ENCODE measurements around the gene PRR12. TPM values are rescaled to one million over a fixed set of nuclear protein-coding genes. Genes with fewer than 3 reads are reported as not detected.
"Not testable (repeated sequence)": the region's sequence is repeated elsewhere in the genome, so short reads cannot be mapped to it uniquely, and the experiment has no call there.

The PRR12 gene
- total and polyA plus RNA-seq, 2 donors (not counting 1 experiment from before 2014, with no cell fraction given), result 8.4 to 70.7 TPM

GRCh38 chr19:49632576-49632975 lies 41.6 kb downstream of the PRR12 start:
- WGBS (ENCODE audit: insufficient coverage), result 100% methylated on average over 2 of the region's 5 CpGs
- CTCF ChIA-PET, result interaction anchor here (0.7 to 1.4 kb wide), 2 partner anchors 32 to 61 kb away, joined by 3 to 4 read pairs; no protein-coding TSS in a partner anchor
- no peak for DNase-seq
- H3K27me3 Mint-ChIP-seq, result no peaks in the 10 kb centered on the region
- no peaks in the 10 kb centered on the region for H3K79me2 ChIP-seq (ENCODE audit: control insufficient read depth, insufficient read depth, low read length)
- ATAC-seq (ENCODE audit: low read depth), result no peak
- POLR2A ChIA-PET, result no interaction called here
- H3K4me1 ChIP-seq (ENCODE audit: control insufficient read depth in 2 of 2, insufficient read depth in 2 of 2, low read length in 2 of 2), result no peaks in the 10 kb centered on the region
- no peaks in the 10 kb centered on the region for H3K4me1 Mint-ChIP-seq
- H3K36me3 ChIP-seq (replicated peaks in 1 of 2; ENCODE audit: control extremely low read depth in 1 of 2, control insufficient read depth in 1 of 2, extremely low read depth in 1 of 2, insufficient read depth in 2 of 2, low read length in 1 of 2), result no peaks in the 10 kb centered on the region
- no peak overlapping the region for H2AFZ ChIP-seq (ENCODE audit: insufficient read depth, low read depth, low read length, poor library complexity, severe bottlenecking)
- TF ChIP-seq CTCF (IDR thresholded peaks at IDR 0.05), result no peak
- TF ChIP-seq EZH2 (IDR thresholded peaks at IDR 0.05; ENCODE audit: borderline replicate concordance, insufficient read depth, low read depth, low read length, poor library complexity, severe bottlenecking), result no peak
- no peaks in the 10 kb centered on the region for H3K9me3 Mint-ChIP-seq (ENCODE audit: insufficient read depth)
- H3K27ac ChIP-seq (ENCODE audit: low read length in 2 of 2), result no peak overlapping the region
- H3K4me2 ChIP-seq (replicated peaks; ENCODE audit: low read depth, low read length, poor library complexity, severe bottlenecking), result no peak overlapping the region
- no peaks in the 10 kb centered on the region for H3K9me3 ChIP-seq (ENCODE audit: control extremely low read depth in 1 of 3, control insufficient read depth in 2 of 3, insufficient read depth in 1 of 3, low read length in 2 of 3)
- no peak overlapping the region for H3K4me3 ChIP-seq (ENCODE audit: control extremely low read depth in 1 of 5, extremely low read depth in 1 of 5, insufficient read depth in 1 of 5, low read depth in 2 of 5, low read length in 4 of 5)
- H3K9ac ChIP-seq (ENCODE audit: low read length), result no peak overlapping the region
- no peak overlapping the region for H3K4me3 Mint-ChIP-seq
- H3K27me3 ChIP-seq (replicated peaks in 1 of 4; ENCODE audit: control extremely low read depth in 1 of 4, control insufficient read depth in 3 of 4, insufficient read depth in 4 of 4, low read length in 3 of 4), result no peaks in the 10 kb centered on the region
- no peak overlapping the region for H3K27ac Mint-ChIP-seq
- intact Hi-C loops (cut with micrococcal nuclease), result no loop called here
- no peaks in the 10 kb centered on the region for H4K20me1 ChIP-seq (ENCODE audit: control insufficient read depth, insufficient read depth, low read length, poor library complexity, severe bottlenecking)

GRCh38 chr19:49633273-49633672 lies 42.3 kb downstream of the PRR12 start:
- ATAC-seq (ENCODE audit: low read depth); H3K36me3 ChIP-seq (replicated peaks in 1 of 2; ENCODE audit: control extremely low read depth in 1 of 2, control insufficient read depth in 1 of 2, extremely low read depth in 1 of 2, insufficient read depth in 2 of 2, low read length in 1 of 2); H3K4me3 Mint-ChIP-seq; H3K9me3 Mint-ChIP-seq (ENCODE audit: insufficient read depth); H3K9ac ChIP-seq (ENCODE audit: low read length); H3K4me1 ChIP-seq (ENCODE audit: control insufficient read depth in 2 of 2, insufficient read depth in 2 of 2, low read length in 2 of 2); DNase-seq; H3K27ac ChIP-seq (ENCODE audit: low read length in 2 of 2); intact Hi-C loops (cut with micrococcal nuclease); H3K4me3 ChIP-seq (ENCODE audit: control extremely low read depth in 1 of 5, extremely low read depth in 1 of 5, insufficient read depth in 1 of 5, low read depth in 2 of 5, low read length in 4 of 5); H3K9me3 ChIP-seq (ENCODE audit: control extremely low read depth in 1 of 3, control insufficient read depth in 2 of 3, insufficient read depth in 1 of 3, low read length in 2 of 3); H2AFZ ChIP-seq (ENCODE audit: insufficient read depth, low read depth, low read length, poor library complexity, severe bottlenecking); POLR2A ChIA-PET; H3K27ac Mint-ChIP-seq; H3K4me1 Mint-ChIP-seq; H3K27me3 Mint-ChIP-seq; H3K79me2 ChIP-seq (ENCODE audit: control insufficient read depth, insufficient read depth, low read length); H3K4me2 ChIP-seq (replicated peaks; ENCODE audit: low read depth, low read length, poor library complexity, severe bottlenecking); H3K27me3 ChIP-seq (replicated peaks in 1 of 4; ENCODE audit: control extremely low read depth in 1 of 4, control insufficient read depth in 3 of 4, insufficient read depth in 4 of 4, low read length in 3 of 4); H4K20me1 ChIP-seq (ENCODE audit: control insufficient read depth, insufficient read depth, low read length, poor library complexity, severe bottlenecking): not testable (repeated sequence)
- WGBS (ENCODE audit: insufficient coverage), result 95% methylated on average over 8 of the region's 9 CpGs
- CTCF ChIA-PET, result interaction anchor here (0.7 to 1.4 kb wide), 2 partner anchors 31 to 61 kb away, joined by 3 to 4 read pairs; no protein-coding TSS in a partner anchor
